NCI-H2227 treated with DMSO at 0.1 percent for 48 hours (cell line): ENCODE measurements around the gene HSFX4.
"Not testable (repeated sequence)": the region's sequence is repeated elsewhere in the genome, so short reads cannot be mapped to it uniquely, and the experiment has no call there.

ENCODE experiments used
- DNase-seq: peaks from one replicate; lab custom pipeline; 2025; lab: John Stamatoyannopoulos, UW

The HSFX4 gene

GRCh38 chrX:149929400-149929799 lies at the start of gene HSFX4:
Gene HSFX4, plus strand, starts transcription at chrX:149929573. Its CDS starts 72 bp downstream, at chrX:149929645.
- DNase-seq, result not testable (repeated sequence)

GRCh38 chrX:149881081-149881711 lies 48.2 kb upstream of the HSFX4 start, which contains the start of gene MAGEA8:
Gene MAGEA8, plus strand, starts transcription at chrX:149881183. Its CDS starts 3,090 bp downstream, at chrX:149884273.
- no peak for DNase-seq

- not testable (repeated sequence) for DNase-seq
These were observed 38.5 kb upstream of the HSFX4 start for GRCh38 chrX:149890828-149891227.

GRCh38 chrX:149898554-149898953 lies 30.8 kb upstream of the HSFX4 start:
- no peak for DNase-seq

- DNase-seq, result no peak
These were observed 25.3 kb upstream of the HSFX4 start for GRCh38 chrX:149903889-149904748.

- DNase-seq, result no peak
These were observed 21.1 kb upstream of the HSFX4 start for GRCh38 chrX:149908308-149908707.

GRCh38 chrX:149908727-149909126 lies 20.6 kb upstream of the HSFX4 start:
- DNase-seq, result no peak

GRCh38 chrX:149909324-149910177 lies 19.8 kb upstream of the HSFX4 start:
- DNase-seq, result no peak

GRCh38 chrX:149910178-149910695 lies 19.1 kb upstream of the HSFX4 start:
- no peak for DNase-seq

- no peak for DNase-seq
These were observed 12.5 kb upstream of the HSFX4 start for GRCh38 chrX:149916745-149917392.

GRCh38 chrX:149923836-149924235 lies 5.5 kb upstream of the HSFX4 start:
- DNase-seq, result not testable (repeated sequence)

GRCh38 chrX:149924434-149924833 lies 4.9 kb upstream of the HSFX4 start:
- not testable (repeated sequence) for DNase-seq

GRCh38 chrX:149927245-149927963 lies 2.0 kb upstream of the HSFX4 start:
- not testable (repeated sequence) for DNase-seq

GRCh38 chrX:149927964-149928258 lies 1.5 kb upstream of the HSFX4 start:
- DNase-seq, result not testable (repeated sequence)

- DNase-seq, result not testable (repeated sequence)
These were observed 738 bp upstream of the HSFX4 start for GRCh38 chrX:149928635-149929034.

- DNase-seq, result not testable (repeated sequence)
These were observed 2.0 kb downstream of the HSFX4 start for GRCh38 chrX:149931355-149931754.

- not testable (repeated sequence) for DNase-seq
These were observed 2.8 kb downstream of the HSFX4 start for GRCh38 chrX:149932150-149932549.

GRCh38 chrX:149932970-149933369 lies 3.6 kb downstream of the HSFX4 start:
- not testable (repeated sequence) for DNase-seq

- not testable (repeated sequence) for DNase-seq
These were observed 4.2 kb downstream of the HSFX4 start for GRCh38 chrX:149933547-149933946.

- not testable (repeated sequence) for DNase-seq
These were observed 8.0 kb downstream of the HSFX4 start for GRCh38 chrX:149937328-149937727.
